ENCODE data around the gene PCDHGC3.

Gene PCDHGC3

DNA sequence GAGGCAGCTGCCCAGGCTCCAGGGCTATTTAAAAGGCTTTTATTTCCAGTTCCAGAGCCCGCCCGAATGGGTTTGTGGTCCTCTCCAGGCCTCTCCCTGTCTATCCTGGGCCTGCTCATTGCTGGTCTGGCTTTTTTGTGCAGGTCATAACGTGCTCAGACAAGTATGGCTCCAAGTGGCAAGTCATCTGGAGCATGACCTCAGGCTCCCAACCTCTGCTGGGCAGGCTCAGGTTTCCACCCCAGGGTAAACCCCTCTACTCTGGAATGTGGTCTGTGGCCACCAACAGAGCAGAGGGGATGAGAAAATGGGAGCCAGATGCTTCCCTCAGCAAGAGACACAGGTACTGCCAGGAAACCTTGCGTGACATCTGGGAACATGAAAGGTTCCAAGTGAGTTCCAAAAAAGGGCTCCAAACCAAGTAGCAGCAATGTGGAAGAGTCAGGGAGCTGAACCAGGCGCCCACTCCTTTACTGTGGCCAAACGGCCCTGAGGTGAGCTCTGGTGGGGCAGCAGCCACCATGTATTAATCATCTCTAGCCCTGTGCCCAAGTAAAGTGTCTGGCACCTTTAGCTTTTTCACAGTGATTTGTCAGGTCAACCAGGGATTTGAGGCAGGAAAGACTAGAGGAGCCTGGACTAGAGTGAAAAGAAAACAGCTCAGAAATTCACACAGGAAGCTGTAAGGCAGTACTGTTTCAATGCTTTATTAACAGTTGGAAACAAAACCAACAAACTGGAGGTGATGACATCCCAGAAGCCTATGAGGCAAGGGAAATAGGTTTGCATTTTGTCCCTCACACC is 38.8 kb downstream of the PCDHGC3 start:
- peaks cover 4 to 6% of the 10 kb centered on the region in 2 donors for H3K4me1 ChIP-seq (ENCODE audit: control insufficient read depth in 1 of 2, insufficient read depth in 2 of 2, low read length in 2 of 2)
- H3K36me3 ChIP-seq (ENCODE audit: control insufficient read depth in 1 of 2, insufficient read depth in 2 of 2, low read length in 2 of 2) = peaks cover 6 to 42% of the 10 kb centered on the region in 2 donors
- no peaks in the 10 kb centered on the region for H3K27me3 ChIP-seq (ENCODE audit: control insufficient read depth in 1 of 2, insufficient read depth in 2 of 2, low read length in 2 of 2)
- no peak overlapping the region for H3K27ac ChIP-seq (ENCODE audit: low read depth, low read length)
- H3K9ac ChIP-seq (ENCODE audit: low read depth in 1 of 2, low read length in 2 of 2) = no peak overlapping the region
- H3K4me3 ChIP-seq (ENCODE audit: low read depth in 1 of 2, low read length in 2 of 2) = peak overlapping the region in 1 of 2 donors; percentile 66
- H3K9me3 ChIP-seq (ENCODE audit: control insufficient read depth in 1 of 2, low read length in 2 of 2) = no peaks in the 10 kb centered on the region

- Histone ChIP-seq H3K9ac (ENCODE audit: low read depth in 1 of 2, low read length in 2 of 2) (no peak overlapping the region), H3K9me3 (ENCODE audit: control insufficient read depth in 1 of 2, low read length in 2 of 2) (no peaks in the 10 kb centered on the region), H3K27ac (ENCODE audit: low read depth, low read length) (no peak overlapping the region), H3K4me3 (ENCODE audit: low read depth in 1 of 2, low read length in 2 of 2) (no peak overlapping the region), H3K4me1 (ENCODE audit: control insufficient read depth in 1 of 2, insufficient read depth in 2 of 2, low read length in 2 of 2) (peaks cover 4 to 6% of the 10 kb centered on the region in 2 donors), H3K36me3 (ENCODE audit: control insufficient read depth in 1 of 2, insufficient read depth in 2 of 2, low read length in 2 of 2) (peaks cover 6 to 46% of the 10 kb centered on the region in 2 donors), H3K27me3 (ENCODE audit: control insufficient read depth in 1 of 2, insufficient read depth in 2 of 2, low read length in 2 of 2) (no peaks in the 10 kb centered on the region)
These were observed 39.4 kb downstream of the PCDHGC3 start for GRCh38 chr5:141515141-141515540.

DNA sequence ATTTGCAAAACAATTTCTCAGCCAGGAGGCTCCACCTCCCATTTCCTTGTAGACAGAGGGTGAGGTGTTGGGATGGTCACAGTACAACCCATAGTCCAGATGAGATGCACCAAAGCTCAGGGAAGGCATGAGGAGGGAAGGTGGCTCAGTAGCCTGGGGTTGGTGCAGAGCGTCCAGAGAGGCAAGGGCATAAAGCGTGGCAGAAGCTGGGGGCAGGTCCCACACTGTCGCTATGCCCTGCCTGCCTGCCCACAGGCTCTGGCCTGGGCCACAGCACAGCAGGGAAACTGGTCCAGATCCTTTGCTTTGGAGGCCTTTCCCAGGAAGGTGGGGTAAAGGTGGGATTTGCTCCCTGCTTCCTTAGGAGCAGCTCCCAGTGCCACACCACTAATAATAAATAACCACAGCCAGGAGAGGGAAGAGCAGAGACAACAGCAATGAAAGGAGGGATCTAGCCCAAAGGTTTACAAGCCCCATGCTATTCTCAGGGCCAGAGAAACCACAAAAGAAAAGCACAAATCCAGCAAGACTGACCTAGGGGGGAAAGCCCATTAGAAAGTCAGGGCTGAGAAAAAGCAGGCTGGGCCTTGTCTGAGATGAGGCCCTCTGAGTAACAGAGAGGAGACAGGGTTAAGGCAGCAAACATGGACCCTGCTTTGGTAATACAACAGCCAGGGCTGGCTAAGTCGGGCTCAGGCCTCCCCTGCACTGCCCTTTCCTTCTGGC is 40.3 kb downstream of the PCDHGC3 start:
- Histone ChIP-seq H3K4me3 (ENCODE audit: low read depth in 1 of 2, low read length in 2 of 2) (no peak overlapping the region), H3K9ac (ENCODE audit: low read depth in 1 of 2, low read length in 2 of 2) (no peak overlapping the region), H3K36me3 (ENCODE audit: control insufficient read depth in 1 of 2, insufficient read depth in 2 of 2, low read length in 2 of 2) (peaks cover 6 to 49% of the 10 kb centered on the region in 2 donors), H3K27me3 (ENCODE audit: control insufficient read depth in 1 of 2, insufficient read depth in 2 of 2, low read length in 2 of 2) (no peaks in the 10 kb centered on the region), H3K27ac (ENCODE audit: low read depth, low read length) (no peak overlapping the region), H3K4me1 (ENCODE audit: control insufficient read depth in 1 of 2, insufficient read depth in 2 of 2, low read length in 2 of 2) (peaks cover 4 to 6% of the 10 kb centered on the region in 2 donors), H3K9me3 (ENCODE audit: control insufficient read depth in 1 of 2, low read length in 2 of 2) (no peaks in the 10 kb centered on the region)

DNA sequence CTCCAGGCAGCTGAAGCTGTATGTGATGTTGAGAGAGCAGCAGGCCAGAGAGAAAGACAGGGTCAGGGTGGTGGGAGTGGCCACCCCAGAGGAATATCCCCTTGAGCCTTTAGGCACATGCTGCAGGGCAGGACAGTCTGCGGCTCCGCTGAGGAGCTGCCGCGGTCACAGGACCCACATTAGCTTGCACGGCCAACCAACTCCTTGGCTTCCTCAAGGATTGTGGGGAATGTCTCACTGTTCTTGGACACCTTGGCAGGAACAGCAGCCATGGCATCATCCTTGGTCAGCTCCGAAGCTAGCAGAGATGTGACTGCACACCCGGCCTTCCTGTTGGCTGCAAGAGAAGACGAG is 40.9 kb downstream of the PCDHGC3 start:
- H3K4me1 ChIP-seq (ENCODE audit: control insufficient read depth in 1 of 2, insufficient read depth in 2 of 2, low read length in 2 of 2) = peaks cover 7 to 10% of the 10 kb centered on the region in 2 donors
- H3K27ac ChIP-seq (ENCODE audit: low read depth, low read length) = no peak overlapping the region
- no peaks in the 10 kb centered on the region for H3K27me3 ChIP-seq (ENCODE audit: control insufficient read depth in 1 of 2, insufficient read depth in 2 of 2, low read length in 2 of 2)
- no peak overlapping the region for H3K9ac ChIP-seq (ENCODE audit: low read depth in 1 of 2, low read length in 2 of 2)
- peaks cover 6 to 49% of the 10 kb centered on the region in 2 donors for H3K36me3 ChIP-seq (ENCODE audit: control insufficient read depth in 1 of 2, insufficient read depth in 2 of 2, low read length in 2 of 2)
- H3K4me3 ChIP-seq (ENCODE audit: low read depth in 1 of 2, low read length in 2 of 2) = no peak overlapping the region
- H3K9me3 ChIP-seq (ENCODE audit: control insufficient read depth in 1 of 2, low read length in 2 of 2) = no peaks in the 10 kb centered on the region

DNA sequence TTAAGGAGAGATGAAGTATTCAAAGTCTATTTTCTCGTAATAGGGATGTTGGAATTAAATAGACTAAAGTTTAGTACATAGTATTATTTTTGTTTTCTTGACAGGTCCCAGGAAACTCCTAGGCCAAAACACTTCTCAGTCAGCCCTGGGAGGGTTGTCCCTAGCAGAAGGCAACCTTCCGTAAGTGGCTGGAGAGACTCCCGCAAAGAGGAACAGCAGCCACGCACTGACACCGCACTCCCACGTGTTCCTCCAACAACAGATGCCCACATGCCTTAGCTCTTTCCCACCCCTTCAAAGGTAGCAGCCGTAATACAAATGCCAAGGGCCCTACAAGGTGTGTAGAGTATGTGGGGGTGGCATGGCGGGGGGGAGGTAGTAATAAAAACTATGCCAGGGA is 41.5 kb downstream of the PCDHGC3 start:
- Histone ChIP-seq H3K27me3 (ENCODE audit: control insufficient read depth in 1 of 2, insufficient read depth in 2 of 2, low read length in 2 of 2) (no peaks in the 10 kb centered on the region), H3K36me3 (ENCODE audit: control insufficient read depth in 1 of 2, insufficient read depth in 2 of 2, low read length in 2 of 2) (peaks cover 6 to 54% of the 10 kb centered on the region in 2 donors), H3K4me1 (ENCODE audit: control insufficient read depth in 1 of 2, insufficient read depth in 2 of 2, low read length in 2 of 2) (peaks cover 11 to 17% of the 10 kb centered on the region in 2 donors), H3K4me3 (ENCODE audit: low read depth in 1 of 2, low read length in 2 of 2) (no peak overlapping the region), H3K9ac (ENCODE audit: low read depth in 1 of 2, low read length in 2 of 2) (no peak overlapping the region), H3K9me3 (ENCODE audit: control insufficient read depth in 1 of 2, low read length in 2 of 2) (no peaks in the 10 kb centered on the region), H3K27ac (ENCODE audit: low read depth, low read length) (no peak overlapping the region)

DNA sequence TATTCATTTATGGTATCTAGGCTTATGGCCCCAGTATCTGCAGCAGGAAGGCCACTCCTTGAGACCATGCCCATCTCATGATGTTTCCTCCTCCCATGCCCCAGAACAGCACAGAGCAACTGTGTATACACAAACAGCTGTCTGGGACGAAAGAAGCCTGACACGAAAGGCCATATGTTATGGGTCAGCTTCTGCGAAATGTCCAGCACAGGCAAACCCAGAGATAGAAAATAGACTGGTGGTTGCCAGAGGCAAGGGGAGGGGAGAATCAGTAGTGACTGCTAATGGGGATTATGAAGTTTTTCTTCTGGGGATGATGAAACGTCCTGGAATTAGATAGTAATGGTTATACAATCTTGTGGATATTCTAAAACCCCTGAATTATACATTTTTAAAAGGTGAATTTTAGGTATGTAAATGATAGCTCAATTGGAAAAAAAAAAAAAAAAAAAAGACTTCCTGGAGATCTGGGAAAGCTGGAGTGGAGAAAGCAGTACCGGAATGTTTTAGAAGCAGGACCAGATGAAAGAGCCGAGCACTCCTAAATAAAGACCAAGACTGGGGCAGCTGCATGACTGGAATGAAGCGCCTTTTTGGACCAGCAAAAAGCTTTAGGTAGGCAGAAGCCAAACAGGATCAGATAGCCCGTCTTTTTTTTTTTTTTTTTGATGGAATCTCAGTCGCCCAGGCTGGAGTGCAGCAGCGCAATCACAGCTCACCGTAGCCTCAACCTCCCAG is 42.3 kb downstream of the PCDHGC3 start:
- Histone ChIP-seq H3K36me3 (ENCODE audit: control insufficient read depth in 1 of 2, insufficient read depth in 2 of 2, low read length in 2 of 2) (peaks cover 6 to 59% of the 10 kb centered on the region in 2 donors), H3K4me1 (ENCODE audit: control insufficient read depth in 1 of 2, insufficient read depth in 2 of 2, low read length in 2 of 2) (peaks cover 10 to 11% of the 10 kb centered on the region in 2 donors), H3K4me3 (ENCODE audit: low read depth in 1 of 2, low read length in 2 of 2) (no peak overlapping the region), H3K27me3 (ENCODE audit: control insufficient read depth in 1 of 2, insufficient read depth in 2 of 2, low read length in 2 of 2) (no peaks in the 10 kb centered on the region), H3K9ac (ENCODE audit: low read depth in 1 of 2, low read length in 2 of 2) (no peak overlapping the region), H3K9me3 (ENCODE audit: control insufficient read depth in 1 of 2, low read length in 2 of 2) (no peaks in the 10 kb centered on the region), H3K27ac (ENCODE audit: low read depth, low read length) (no peak overlapping the region)

GRCh38 chr5:141518618-141519015 is 42.9 kb downstream of the PCDHGC3 start:
- H3K27me3 ChIP-seq (ENCODE audit: control insufficient read depth in 1 of 2, insufficient read depth in 2 of 2, low read length in 2 of 2) = no peaks in the 10 kb centered on the region
- no peak overlapping the region for H3K27ac ChIP-seq (ENCODE audit: low read depth, low read length)
- H3K4me3 ChIP-seq (ENCODE audit: low read depth in 1 of 2, low read length in 2 of 2) = no peak overlapping the region
- peaks cover 11 to 64% of the 10 kb centered on the region in 2 donors for H3K36me3 ChIP-seq (ENCODE audit: control insufficient read depth in 1 of 2, insufficient read depth in 2 of 2, low read length in 2 of 2)
- H3K9me3 ChIP-seq (ENCODE audit: control insufficient read depth in 1 of 2, low read length in 2 of 2) = no peaks in the 10 kb centered on the region
- no peak overlapping the region for H3K9ac ChIP-seq (ENCODE audit: low read depth in 1 of 2, low read length in 2 of 2)
- H3K4me1 ChIP-seq (ENCODE audit: control insufficient read depth in 1 of 2, insufficient read depth in 2 of 2, low read length in 2 of 2) = peaks cover 10 to 11% of the 10 kb centered on the region in 2 donors

DNA sequence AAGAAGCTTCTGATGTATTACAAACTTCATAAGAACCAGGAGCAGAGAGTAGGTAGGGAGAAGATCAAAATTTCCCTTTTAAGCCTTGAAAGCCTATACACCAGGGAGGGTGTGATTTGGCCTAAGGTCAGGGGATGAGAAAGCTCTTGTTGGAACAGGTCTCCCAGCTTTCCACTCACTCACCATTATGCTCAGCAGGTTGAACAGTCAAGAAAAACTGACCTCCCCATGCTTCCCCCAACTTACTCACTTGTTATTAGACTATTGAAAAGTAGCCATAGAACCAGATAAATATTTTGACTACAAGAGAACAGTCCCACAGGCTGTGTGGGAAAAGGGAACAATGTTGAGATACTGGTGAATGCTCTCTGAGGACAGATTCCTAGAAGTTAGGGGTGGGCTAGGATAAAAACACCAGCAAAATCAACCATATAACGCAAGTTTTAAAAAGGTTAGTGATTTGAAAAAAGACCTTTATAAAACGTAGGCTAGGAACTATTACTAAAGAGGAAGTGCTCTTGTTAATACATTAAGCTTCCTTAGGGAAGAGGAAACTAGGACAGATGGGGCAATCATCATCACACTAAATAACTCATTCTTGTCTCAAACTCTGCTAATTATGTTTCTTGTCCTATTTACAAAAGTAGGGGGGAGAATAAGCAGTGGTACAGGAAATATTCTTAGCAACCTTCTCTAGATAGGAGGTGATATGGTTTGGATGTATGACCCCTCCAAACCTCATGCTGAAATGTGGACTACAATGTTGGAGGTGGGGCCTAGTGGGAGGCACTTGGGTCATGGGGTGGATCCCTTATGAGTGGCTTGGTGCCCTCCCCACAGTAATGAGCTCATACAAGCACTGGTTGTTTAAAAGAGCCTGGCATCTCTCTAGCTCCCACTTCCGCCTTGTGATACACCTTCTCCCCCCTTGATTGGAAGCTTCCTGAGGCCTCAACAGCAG is 44.1 kb downstream of the PCDHGC3 start:
- Histone ChIP-seq H3K27me3 (ENCODE audit: control insufficient read depth in 1 of 2, insufficient read depth in 2 of 2, low read length in 2 of 2) (no peaks in the 10 kb centered on the region), H3K4me3 (ENCODE audit: low read depth in 1 of 2, low read length in 2 of 2) (no peak overlapping the region), H3K36me3 (ENCODE audit: control insufficient read depth in 1 of 2, insufficient read depth in 2 of 2, low read length in 2 of 2) (peaks cover 17 to 68% of the 10 kb centered on the region in 2 donors), H3K9ac (ENCODE audit: low read depth in 1 of 2, low read length in 2 of 2) (no peak overlapping the region), H3K4me1 (ENCODE audit: control insufficient read depth in 1 of 2, insufficient read depth in 2 of 2, low read length in 2 of 2) (peaks cover 8 to 12% of the 10 kb centered on the region in 2 donors), H3K27ac (ENCODE audit: low read depth, low read length) (no peak overlapping the region), H3K9me3 (ENCODE audit: control insufficient read depth in 1 of 2, low read length in 2 of 2) (no peaks in the 10 kb centered on the region)

DNA sequence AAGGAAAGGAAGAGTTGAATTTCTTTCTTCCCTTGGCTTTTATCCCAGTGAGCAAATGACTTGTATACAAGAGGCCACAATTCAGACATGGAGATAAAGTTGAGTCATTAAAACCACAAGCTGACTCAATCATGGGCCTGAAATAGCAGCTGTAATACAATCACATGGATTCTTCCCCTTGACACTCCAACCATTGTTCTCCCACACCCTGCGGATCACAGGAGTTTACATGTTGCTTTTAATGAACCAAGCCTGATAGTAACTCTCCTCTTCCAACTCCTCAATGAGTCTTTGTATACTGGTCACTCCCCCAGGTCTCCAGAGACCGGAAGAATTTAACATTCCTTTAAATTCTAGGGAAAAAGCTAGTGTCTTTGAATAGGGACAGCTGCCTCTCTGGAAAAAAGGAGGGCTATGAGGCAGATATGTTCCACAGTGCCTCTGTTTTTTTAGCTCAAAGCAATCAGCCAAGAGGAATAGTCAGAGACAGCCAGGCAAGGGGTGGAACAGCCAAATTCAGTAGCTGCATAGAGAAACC is 45.5 kb downstream of the PCDHGC3 start:
- Histone ChIP-seq H3K36me3 (ENCODE audit: control insufficient read depth in 1 of 2, insufficient read depth in 2 of 2, low read length in 2 of 2) (peaks cover 20 to 65% of the 10 kb centered on the region in 2 donors), H3K27me3 (ENCODE audit: control insufficient read depth in 1 of 2, insufficient read depth in 2 of 2, low read length in 2 of 2) (no peaks in the 10 kb centered on the region), H3K4me1 (ENCODE audit: control insufficient read depth in 1 of 2, insufficient read depth in 2 of 2, low read length in 2 of 2) (peaks cover 22 to 23% of the 10 kb centered on the region in 2 donors), H3K4me3 (ENCODE audit: low read depth in 1 of 2, low read length in 2 of 2) (no peak overlapping the region), H3K9ac (ENCODE audit: low read depth in 1 of 2, low read length in 2 of 2) (no peak overlapping the region), H3K27ac (ENCODE audit: low read depth, low read length) (no peak overlapping the region), H3K9me3 (ENCODE audit: control insufficient read depth in 1 of 2, low read length in 2 of 2) (no peaks in the 10 kb centered on the region)
